HTERT RPE-1 (cell line): ENCODE results near the gene PANX1.

Source experiments
- in situ Hi-C: fragments of 300-500 bp; cut with MboI; formaldehyde crosslinking; loops from 4 replicates; pipeline ENCODE4 v1.14.3; 2020; ENCODE audit warnings: low sequenced_read_pairs

Gene PANX1

GRCh38 chr11:94183886-94184264 lies 55.2 kb downstream of the PANX1 start:
- in situ Hi-C loops, result no loop called here

GRCh38 chr11:94184362-94184761 lies 55.7 kb downstream of the PANX1 start:
- in situ Hi-C loops, result no loop called here

GRCh38 chr11:94184846-94185245 lies 56.2 kb downstream of the PANX1 start:
- in situ Hi-C loops, result no loop called here

- in situ Hi-C loops, result no loop called here
Measured at GRCh38 chr11:94185416-94186084, 56.9 kb downstream of the PANX1 start.

GRCh38 chr11:94186342-94187203 lies 57.9 kb downstream of the PANX1 start:
- in situ Hi-C loops, result no loop called here

- in situ Hi-C loops, result no loop called here
Measured at GRCh38 chr11:94193288-94193687, 64.6 kb downstream of the PANX1 start.

- in situ Hi-C loops, result no loop called here
Measured at GRCh38 chr11:94194712-94195111, 66.1 kb downstream of the PANX1 start.

- in situ Hi-C loops, result no loop called here
Measured at GRCh38 chr11:94196363-94196762, 67.7 kb downstream of the PANX1 start.

- in situ Hi-C loops, result no loop called here
Measured at GRCh38 chr11:94198718-94199117, 70.1 kb downstream of the PANX1 start.

GRCh38 chr11:94199136-94200130 lies 70.8 kb downstream of the PANX1 start:
- in situ Hi-C loops, result no loop called here

GRCh38 chr11:94201004-94201465 lies 72.4 kb downstream of the PANX1 start:
- in situ Hi-C loops, result no loop called here

GRCh38 chr11:94203070-94203469 lies 74.4 kb downstream of the PANX1 start:
- in situ Hi-C loops, result no loop called here

GRCh38 chr11:94211261-94211830 lies 82.7 kb downstream of the PANX1 start:
- in situ Hi-C loops, result no loop called here

GRCh38 chr11:94212898-94213297 lies 84.3 kb downstream of the PANX1 start:
- in situ Hi-C loops, result no loop called here

GRCh38 chr11:94217705-94218104 lies 89.1 kb downstream of the PANX1 start:
- in situ Hi-C loops, result no loop called here

GRCh38 chr11:94218372-94218771 lies 89.7 kb downstream of the PANX1 start:
- in situ Hi-C loops, result no loop called here

GRCh38 chr11:94219771-94220170 lies 91.1 kb downstream of the PANX1 start:
- in situ Hi-C loops, result no loop called here

GRCh38 chr11:94224078-94224477 lies 95.4 kb downstream of the PANX1 start:
- in situ Hi-C loops, result no loop called here
